GM12874 (cell line): ENCODE measurements around the gene TMEM52B.

Experiments
- TF ChIP-seq, protein P1 (sequence below): IDR thresholded peaks from 2 replicates; pipeline ENCODE4 v1.5.1; 2011; ENCODE audit warnings: low read depth, mild to moderate bottlenecking, control low read depth, low read length, moderate library complexity; ENCODE audit not compliant: insufficient read depth

The TMEM52B gene

DNA sequence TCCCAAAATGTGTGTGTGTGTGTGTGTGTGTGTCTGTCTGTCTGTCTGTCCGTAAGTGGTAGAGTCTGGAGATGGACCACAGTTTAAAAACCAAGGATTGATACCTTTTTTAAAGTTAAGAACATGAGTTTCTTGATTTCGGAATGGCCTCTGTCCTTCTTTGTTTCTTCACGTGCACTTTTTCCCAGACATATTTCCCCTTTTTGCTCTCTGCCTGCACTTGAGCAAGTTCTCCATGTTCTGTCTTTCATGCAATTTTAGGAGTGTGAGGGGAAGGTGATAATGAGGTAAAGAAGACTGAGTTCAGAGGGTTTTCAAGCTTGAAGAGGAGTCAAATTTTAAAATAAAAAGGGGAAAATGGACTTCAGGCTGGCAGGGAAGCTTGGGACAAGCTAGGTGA, 19.6 kb upstream of the TMEM52B start:
- TF ChIP-seq, protein P1, sequence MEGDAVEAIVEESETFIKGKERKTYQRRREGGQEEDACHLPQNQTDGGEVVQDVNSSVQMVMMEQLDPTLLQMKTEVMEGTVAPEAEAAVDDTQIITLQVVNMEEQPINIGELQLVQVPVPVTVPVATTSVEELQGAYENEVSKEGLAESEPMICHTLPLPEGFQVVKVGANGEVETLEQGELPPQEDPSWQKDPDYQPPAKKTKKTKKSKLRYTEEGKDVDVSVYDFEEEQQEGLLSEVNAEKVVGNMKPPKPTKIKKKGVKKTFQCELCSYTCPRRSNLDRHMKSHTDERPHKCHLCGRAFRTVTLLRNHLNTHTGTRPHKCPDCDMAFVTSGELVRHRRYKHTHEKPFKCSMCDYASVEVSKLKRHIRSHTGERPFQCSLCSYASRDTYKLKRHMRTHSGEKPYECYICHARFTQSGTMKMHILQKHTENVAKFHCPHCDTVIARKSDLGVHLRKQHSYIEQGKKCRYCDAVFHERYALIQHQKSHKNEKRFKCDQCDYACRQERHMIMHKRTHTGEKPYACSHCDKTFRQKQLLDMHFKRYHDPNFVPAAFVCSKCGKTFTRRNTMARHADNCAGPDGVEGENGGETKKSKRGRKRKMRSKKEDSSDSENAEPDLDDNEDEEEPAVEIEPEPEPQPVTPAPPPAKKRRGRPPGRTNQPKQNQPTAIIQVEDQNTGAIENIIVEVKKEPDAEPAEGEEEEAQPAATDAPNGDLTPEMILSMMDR = no peak

DNA sequence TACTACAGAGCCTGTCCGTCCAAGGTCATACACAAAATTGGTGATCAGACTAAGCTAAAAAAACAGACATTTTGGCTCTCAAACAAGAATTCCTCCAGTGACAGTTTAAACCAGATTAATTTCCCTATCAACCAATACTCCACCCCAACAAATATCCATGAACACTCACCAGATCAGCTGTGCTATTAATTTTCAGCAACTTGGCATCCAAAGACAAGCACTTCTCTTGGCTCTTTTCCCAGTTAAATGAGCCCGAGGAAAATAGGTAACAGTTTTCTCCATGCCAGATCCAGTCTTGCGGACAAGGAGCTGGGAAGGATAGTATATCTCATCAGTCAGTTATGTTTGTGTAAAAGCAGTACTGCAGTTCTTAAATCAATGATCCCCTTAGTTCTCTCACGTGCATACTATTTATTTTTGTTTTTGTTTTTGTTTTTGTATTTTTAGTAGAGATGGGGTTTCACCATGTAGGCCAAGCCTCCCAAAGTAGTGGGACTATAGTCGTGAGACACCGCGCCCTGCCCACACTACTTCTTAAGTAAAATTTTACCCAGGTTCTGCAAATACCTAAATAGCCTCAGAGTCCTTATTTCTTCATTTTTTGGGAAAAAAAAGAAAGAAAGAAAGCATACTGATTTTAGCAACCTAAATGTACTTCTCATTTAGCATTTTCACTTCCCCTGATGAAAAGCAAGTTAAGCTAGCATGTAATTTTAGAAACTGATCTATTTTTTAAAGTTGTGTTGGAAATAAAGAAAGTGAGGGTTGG, 18.0 kb upstream of the TMEM52B start:
- TF ChIP-seq, protein P1 = no peak

DNA sequence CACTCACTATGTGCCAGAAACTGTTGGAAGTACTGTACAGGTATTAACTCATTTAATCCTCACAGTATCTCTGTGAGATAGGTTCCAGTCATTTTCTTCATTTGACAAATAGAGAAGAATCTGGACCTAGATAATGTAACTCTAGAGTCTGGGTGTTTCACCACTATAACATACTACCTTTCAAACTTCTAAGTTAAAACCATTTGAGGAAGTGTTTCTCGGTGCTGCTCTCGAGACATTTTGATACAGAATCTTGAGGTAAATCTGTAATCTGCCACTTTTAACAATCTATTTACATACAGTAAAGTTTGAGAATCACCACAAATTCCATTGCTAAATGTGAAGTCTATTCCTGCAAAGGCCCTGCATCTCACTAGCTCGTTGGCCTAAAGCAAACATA, 15.7 kb upstream of the TMEM52B start:
- TF ChIP-seq, protein P1 = no peak

DNA sequence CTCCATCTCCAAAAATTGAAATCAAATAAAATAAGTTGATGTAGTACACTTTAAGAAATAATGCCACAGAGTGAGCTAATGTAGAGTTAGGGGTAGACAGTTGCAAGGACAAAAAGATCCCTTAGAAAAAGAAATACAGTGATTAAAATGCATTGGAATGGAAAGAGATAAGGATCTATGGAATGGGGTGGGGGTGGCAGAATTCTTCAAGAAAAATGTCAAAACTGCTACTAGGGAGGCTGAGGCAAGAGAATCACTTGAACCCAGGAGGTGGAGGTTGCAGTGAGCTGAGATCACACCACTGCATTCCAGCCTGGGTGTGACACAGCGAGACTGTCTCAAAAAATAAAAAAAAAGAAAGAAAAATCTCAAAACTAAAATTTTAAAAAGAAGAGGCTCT, 13.4 kb upstream of the TMEM52B start:
- TF ChIP-seq, protein P1 = no peak

DNA sequence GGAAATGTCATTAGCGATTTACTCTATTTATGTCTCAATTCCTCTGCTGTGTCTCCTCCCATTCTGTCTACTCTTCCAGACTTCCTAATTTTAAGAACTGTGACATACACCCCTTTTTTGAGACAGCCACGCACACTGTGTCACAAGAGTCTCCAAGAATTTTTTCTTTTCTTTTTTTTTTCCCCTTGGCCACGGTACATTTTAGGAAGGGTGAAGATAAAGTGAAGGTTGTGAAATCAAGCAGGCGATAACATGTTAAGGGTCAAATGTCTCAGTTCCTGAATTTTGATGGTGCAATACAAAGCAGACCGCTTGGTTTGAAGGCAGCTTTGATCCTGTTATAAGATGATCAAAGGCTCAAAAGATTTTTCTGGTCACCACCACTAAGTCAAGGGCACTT, 11.2 kb upstream of the TMEM52B start:
- TF ChIP-seq, protein P1 = no peak

DNA sequence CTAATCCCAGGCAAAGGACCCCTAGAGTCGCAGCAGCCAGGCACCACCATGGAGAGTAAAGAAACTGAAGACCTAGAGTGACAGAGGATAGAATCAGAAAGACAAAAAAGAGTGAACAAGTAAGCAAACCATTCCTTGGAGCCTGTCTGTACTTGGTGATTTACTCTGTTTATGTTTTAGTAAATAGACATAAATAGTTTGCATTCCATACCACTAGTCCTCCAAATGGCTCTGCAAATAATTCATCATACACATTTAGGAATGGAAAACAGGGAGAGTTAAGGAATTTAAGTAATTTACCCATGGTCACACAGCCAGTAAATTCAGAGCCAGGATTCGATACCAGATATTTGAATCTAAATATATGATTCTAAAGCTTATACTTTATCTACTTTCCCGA, 9.7 kb upstream of the TMEM52B start:
- TF ChIP-seq, protein P1 = no peak

DNA sequence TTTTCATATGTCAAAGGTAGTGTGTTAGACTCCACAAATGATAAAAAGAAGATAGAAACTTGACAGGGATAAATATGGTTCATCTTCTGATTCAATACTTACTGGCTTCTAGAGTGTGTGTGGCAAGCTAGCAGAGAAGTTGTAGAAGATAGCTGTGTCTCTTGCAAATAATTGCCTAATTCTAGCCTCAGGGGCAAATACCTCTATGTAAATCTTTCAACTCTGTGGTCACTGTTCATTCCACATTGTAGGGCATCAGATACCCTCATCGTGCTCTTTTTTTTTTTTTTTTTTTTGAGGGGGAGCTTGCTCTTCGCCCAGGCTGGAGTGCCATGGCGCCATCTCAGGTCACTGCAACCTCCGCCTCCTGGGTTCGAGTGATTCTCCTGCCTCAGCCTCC, 8.6 kb upstream of the TMEM52B start:
- TF ChIP-seq, protein P1 = no peak
